OCI-LY1 (cell line): ENCODE results near the gene MMRN2.
"Not testable (repeated sequence)": the region's sequence is repeated elsewhere in the genome, so short reads cannot be mapped to it uniquely, and the experiment has no call there.

Source experiments
- H2AFZ ChIP-seq: fragments of 200-600 bp; sonication (generic), shearing (Covaris generic); 2 replicates; pipeline ENCODE4 v1.6.0; 2014; ENCODE audit warnings: antibody characterized with exemption, mild to moderate bottlenecking, low read length
- H3F3A ChIP-seq: fragments of 200-600 bp; sonication (generic), shearing (Covaris generic); 2 replicates; pipeline ENCODE4 v1.6.0; 2014; ENCODE audit warnings: mild to moderate bottlenecking, antibody characterized with exemption, low read length, moderate library complexity; ENCODE audit not compliant: insufficient read depth
- H3K27ac ChIP-seq: fragments of 200-600 bp; sonication (generic); 2 replicates; pipeline ENCODE4 v1.5.1; 2014; ENCODE audit warnings: low read length, mixed run types, mild to moderate bottlenecking, low read depth; ENCODE audit not compliant: poor library complexity, severe bottlenecking
- H3K27me3 ChIP-seq: fragments of 200-600 bp; sonication (generic); 2 replicates; pipeline ENCODE4 v1.6.0; 2014; ENCODE audit warnings: antibody characterized with exemption, mild to moderate bottlenecking, low read length, moderate library complexity; ENCODE audit not compliant: insufficient read depth
- H3K36me3 ChIP-seq: fragments of 200-600 bp; sonication (generic); 2 replicates; pipeline ENCODE4 v1.6.1; 2014; ENCODE audit warnings: mild to moderate bottlenecking, antibody characterized with exemption, low read length, moderate library complexity, mixed read lengths; ENCODE audit not compliant: insufficient read depth
- H3K4me1 ChIP-seq: fragments of 200-600 bp; sonication (generic); 2 replicates; pipeline ENCODE4 v1.5.1; 2014; ENCODE audit warnings: mild to moderate bottlenecking, low read length, moderate library complexity; ENCODE audit not compliant: insufficient read depth, severe bottlenecking
- H3K4me2 ChIP-seq: fragments of 200-600 bp; sonication (generic), shearing (Covaris generic); 2 replicates; pipeline ENCODE4 v1.6.1; 2014; ENCODE audit warnings: low read length
- H3K4me3 ChIP-seq: fragments of 200-600 bp; sonication (generic); 2 replicates; pipeline ENCODE4 v1.5.1; 2014; ENCODE audit warnings: low read length, low read depth, mild to moderate bottlenecking, mixed read lengths; ENCODE audit not compliant: poor library complexity, severe bottlenecking
- H3K79me2 ChIP-seq: fragments of 200-600 bp; shearing (Covaris generic); 2 replicates; pipeline ENCODE4 v1.6.1; 2016; ENCODE audit warnings: mixed run types, low read length, mixed read lengths; ENCODE audit not compliant: insufficient read depth
- H3K9ac ChIP-seq: fragments of 200-600 bp; sonication (generic), shearing (Covaris generic); 2 replicates; pipeline ENCODE4 v1.6.1; 2014; ENCODE audit warnings: mild to moderate bottlenecking, low read length, mixed read lengths
- H3K9me2 ChIP-seq: fragments of 200-600 bp; sonication (generic), shearing (Covaris generic); 2 replicates; pipeline ENCODE4 v1.6.1; 2014; ENCODE audit warnings: low read depth, mild to moderate bottlenecking, low read length, mixed read lengths
- H3K9me3 ChIP-seq: fragments of 200-600 bp; shearing (Covaris generic); 2 replicates; pipeline ENCODE4 v1.6.1; 2014; ENCODE audit warnings: low read length, mixed read lengths
- H4K20me1 ChIP-seq: fragments of 200-600 bp; sonication (generic), shearing (Covaris generic); 2 replicates; pipeline ENCODE4 v1.6.0; 2016; ENCODE audit warnings: mild to moderate bottlenecking, low read length; ENCODE audit not compliant: insufficient read depth
- CTCF ChIP-seq: fragments of 200-600 bp; sonication (generic), shearing (Covaris generic); IDR thresholded peaks from 2 replicates; pipeline ENCODE4 v1.5.1; 2017; ENCODE audit warnings: mild to moderate bottlenecking, antibody characterized with exemption, low read length, moderate library complexity, mixed read lengths
- EZH2 ChIP-seq: fragments of 200-600 bp; sonication (generic), shearing (Covaris generic); IDR thresholded peaks from 2 replicates; pipeline ENCODE4 v1.8.0; 2017; ENCODE audit warnings: borderline replicate concordance, mixed run types, mild to moderate bottlenecking, antibody characterized with exemption, low read length, moderate library complexity, mixed read lengths

MMRN2 gene

DNA sequence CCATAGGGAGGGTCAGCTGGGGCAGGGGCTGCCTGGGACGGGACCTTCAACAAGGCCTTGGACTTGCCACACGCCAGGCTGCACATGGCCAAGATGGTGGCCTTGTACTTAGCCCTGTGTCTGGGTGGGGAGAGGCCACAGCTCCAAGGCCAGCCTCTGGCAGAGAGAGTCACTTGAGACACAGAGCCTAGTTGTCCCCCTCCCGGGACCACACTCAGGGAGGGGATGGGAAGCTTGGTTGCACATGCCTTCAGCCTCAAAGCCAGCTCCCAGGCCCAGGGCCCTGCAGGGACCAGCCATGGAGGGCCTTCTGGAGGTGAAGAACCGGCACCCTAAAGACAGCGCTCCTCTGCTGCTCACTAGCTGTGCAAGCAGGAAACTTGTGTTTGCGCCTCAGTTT is 16.7 kb downstream of the MMRN2 start:
- peaks cover 4% of the 10 kb centered on the region for H3K4me1 ChIP-seq

DNA sequence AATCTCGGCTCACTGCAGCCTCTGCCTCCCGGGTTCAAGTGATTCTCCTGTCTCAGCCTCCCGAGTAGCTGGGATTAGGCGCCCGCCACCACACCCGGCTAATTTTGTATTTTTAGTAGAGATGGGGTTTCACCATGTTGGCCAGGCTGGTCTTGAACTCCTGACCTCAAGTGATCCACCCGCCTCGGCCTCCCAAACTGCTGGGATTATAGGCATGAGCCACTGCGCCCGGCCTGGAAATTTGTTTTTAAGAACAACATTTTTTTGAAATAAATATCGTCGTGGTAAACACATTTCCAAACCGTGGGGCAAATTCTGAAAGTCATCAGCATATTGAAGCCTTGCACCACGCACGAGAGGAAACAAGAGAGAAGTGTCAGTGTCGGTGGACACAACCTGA is 17.3 kb downstream of the MMRN2 start:
- not testable (repeated sequence) for H3K79me2 ChIP-seq, H2AFZ ChIP-seq, H3F3A ChIP-seq, H3K4me3 ChIP-seq, H3K9me2 ChIP-seq, H3K27me3 ChIP-seq, H4K20me1 ChIP-seq, H3K9me3 ChIP-seq, H3K36me3 ChIP-seq, H3K4me1 ChIP-seq, H3K4me2 ChIP-seq, H3K9ac ChIP-seq, H3K27ac ChIP-seq

More for the DNA sequence above, 16.7 kb downstream of the MMRN2 start:
- Histone ChIP-seq H3K36me3 (no peaks in the 10 kb centered on the region), H3F3A (no peaks in the 10 kb centered on the region), H3K9ac (no peak overlapping the region), H4K20me1 (no peaks in the 10 kb centered on the region), H3K27ac (no peak overlapping the region), H3K4me3 (no peak overlapping the region), H3K9me3 (no peaks in the 10 kb centered on the region), H3K79me2 (no peaks in the 10 kb centered on the region), H3K27me3 (no peaks in the 10 kb centered on the region), H3K4me2 (no peak overlapping the region), H3K9me2 (no peaks in the 10 kb centered on the region), H2AFZ (no peak overlapping the region)
- TF ChIP-seq EZH2 (no peak), CTCF (no peak)

DNA sequence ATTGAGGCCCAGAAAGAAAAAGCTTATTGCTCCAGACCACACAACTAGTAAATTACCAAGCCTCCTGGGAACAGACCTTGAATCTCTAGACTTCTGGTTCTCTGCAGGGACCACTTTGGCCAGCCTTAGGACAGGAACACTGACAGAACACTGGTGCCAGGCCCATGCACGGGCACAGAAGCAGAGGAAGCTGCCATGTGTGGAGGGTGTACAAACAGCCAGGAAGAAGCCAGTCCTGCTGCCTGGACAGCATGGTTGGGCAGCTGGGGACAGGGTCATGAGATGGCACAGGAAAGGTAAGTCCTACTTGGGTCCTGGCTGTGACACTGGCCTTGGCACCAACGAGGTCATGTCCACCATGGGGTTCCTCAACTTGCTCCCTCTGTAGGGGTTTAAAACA is 19.2 kb downstream of the MMRN2 start:
- Histone ChIP-seq H3K9ac (no peak overlapping the region), H3K36me3 (no peaks in the 10 kb centered on the region)
- no peak for TF ChIP-seq CTCF
- TF ChIP-seq EZH2, result no peak

GRCh38 chr10:86937502-86938154 is 19.8 kb downstream of the MMRN2 start:
- Histone ChIP-seq H3K36me3 (no peaks in the 10 kb centered on the region), H3K9me2 (no peaks in the 10 kb centered on the region), H3K4me3 (no peak overlapping the region), H3F3A (no peaks in the 10 kb centered on the region), H3K9ac (no peak overlapping the region), H4K20me1 (no peaks in the 10 kb centered on the region), H3K9me3 (no peaks in the 10 kb centered on the region), H3K27me3 (no peaks in the 10 kb centered on the region), H3K27ac (no peak overlapping the region), H3K4me1 (peaks cover 4% of the 10 kb centered on the region), H3K79me2 (no peaks in the 10 kb centered on the region), H2AFZ (no peak overlapping the region), H3K4me2 (no peak overlapping the region)
- no peak for TF ChIP-seq CTCF
- TF ChIP-seq EZH2, result no peak

More for the DNA sequence above, 19.2 kb downstream of the MMRN2 start:
- Histone ChIP-seq H3K4me3 (no peak overlapping the region), H3K27me3 (no peaks in the 10 kb centered on the region), H3K4me1 (peaks cover 4% of the 10 kb centered on the region), H3K9me3 (no peaks in the 10 kb centered on the region), H3K27ac (no peak overlapping the region), H3K9me2 (no peaks in the 10 kb centered on the region), H2AFZ (no peak overlapping the region), H3F3A (no peaks in the 10 kb centered on the region), H3K79me2 (no peaks in the 10 kb centered on the region), H3K4me2 (no peak overlapping the region), H4K20me1 (no peaks in the 10 kb centered on the region)
